ENCODE data around the gene ATIC.

The ATIC gene

DNA sequence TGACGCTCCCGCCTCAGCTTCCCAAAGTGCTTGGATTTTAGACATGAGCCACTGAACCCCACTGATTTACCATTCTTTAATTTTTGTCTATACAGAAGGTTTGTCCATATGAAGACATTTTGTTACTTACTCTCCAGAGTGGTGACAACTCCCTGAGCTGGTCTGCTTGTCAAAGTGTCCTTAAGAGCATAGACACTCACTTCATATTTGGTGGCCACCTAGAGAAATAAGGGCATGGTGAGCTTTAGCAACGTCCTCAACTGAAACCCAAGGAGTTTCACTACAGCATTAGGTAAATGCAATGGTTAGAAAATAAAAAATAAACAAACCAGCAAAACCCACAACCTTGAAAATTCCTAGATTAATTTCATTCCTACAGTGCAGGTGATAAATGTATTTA lies 66.2 kb downstream of the ATIC start:
- DNase-seq: no peak

DNA sequence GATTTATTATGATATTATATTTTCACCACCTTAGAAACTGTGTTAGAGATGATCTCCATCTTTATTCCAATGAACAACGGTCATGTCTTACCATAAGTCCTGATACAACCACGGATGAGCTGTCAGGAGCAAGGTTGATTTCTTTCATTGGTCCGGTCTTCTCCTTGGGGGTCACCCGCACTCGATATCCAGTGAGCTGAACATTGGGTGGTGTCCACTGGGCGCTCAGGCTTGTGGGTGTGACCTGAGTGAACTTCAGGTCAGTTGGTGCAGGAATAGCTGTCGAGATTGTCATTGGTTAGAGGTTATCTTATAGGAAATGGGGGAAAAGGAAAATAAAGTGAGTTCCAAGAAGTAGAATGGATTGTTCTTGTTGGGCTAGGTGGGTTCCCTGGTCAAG lies 67.2 kb downstream of the ATIC start:
- DNase-seq: no peak

DNA sequence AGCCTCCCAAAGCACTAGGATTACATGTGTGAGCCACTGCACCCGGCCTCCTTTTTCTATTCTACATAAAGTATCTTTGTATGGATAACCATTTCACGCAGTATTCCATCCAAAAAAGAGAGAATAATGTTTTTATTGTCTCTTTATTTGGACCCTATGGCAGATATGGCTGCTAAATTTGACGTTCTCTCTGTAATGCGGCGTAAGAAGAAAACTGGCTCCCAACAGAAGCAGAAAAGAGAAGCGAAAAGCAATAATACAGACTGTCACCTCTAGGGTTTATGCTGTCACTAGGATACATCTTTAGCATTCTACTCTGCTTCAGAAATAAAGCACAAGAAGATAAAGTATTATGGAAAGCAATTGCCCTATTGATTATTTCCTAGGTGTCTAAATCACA lies 68.1 kb downstream of the ATIC start:
- DNase-seq: no peak

DNA sequence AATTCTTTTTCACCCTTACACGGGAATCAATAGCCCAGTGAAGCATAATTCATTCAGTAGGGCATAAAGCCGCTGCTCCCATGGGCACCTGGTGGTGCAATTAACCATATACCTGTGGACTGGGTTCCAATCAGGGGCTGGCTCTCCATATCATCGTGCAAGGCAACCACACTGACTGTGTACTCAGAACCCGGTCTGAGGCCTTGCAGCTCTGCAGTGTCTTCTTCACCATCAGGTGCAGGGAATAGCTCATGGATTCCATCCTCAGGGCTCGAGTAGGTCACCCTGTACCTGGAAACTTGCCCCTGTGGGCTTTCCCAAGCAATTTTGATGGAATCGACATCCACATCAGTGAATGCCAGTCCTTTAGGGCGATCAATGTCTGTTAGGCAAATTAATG lies 68.8 kb downstream of the ATIC start:
- DNase-seq: no peak

DNA sequence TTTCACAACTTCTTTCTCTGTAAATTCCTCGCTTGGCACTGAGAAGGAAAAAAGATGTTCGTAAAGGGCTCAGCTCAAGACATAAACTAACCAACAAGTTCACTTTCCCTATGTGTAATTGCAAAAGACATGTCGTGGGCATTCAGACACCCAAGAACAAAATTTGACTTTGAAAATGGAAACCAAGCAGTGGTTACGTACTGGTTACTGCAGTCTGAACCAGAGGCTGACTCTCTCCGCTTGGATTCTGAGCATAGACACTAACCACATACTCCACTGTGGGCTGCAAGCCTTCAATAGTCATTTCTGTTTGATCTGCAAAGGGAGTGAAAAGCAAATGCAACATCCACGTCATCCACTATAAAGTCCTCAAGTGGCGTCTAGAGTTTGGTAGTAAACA lies 70.2 kb downstream of the ATIC start:
- DNase-seq: no peak

DNA sequence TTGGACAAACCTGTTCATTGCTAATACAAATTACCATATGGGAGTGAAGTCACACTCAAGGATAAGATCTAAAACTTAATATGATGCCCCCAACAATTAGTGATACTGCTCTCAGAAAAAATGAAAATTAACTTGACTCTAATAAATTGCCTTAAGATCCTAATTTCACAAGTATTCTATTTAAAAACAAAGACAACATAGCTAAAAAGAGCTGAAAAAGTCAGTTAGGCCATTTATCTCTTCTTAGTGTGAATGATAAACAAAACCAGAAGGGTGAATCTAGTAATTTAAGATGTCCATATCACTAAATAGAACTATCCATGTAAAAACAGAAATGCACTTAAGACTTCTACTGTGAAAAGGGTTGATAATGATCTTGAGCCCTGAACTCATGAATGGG lies 70.6 kb downstream of the ATIC start:
- no peak for DNase-seq

DNA sequence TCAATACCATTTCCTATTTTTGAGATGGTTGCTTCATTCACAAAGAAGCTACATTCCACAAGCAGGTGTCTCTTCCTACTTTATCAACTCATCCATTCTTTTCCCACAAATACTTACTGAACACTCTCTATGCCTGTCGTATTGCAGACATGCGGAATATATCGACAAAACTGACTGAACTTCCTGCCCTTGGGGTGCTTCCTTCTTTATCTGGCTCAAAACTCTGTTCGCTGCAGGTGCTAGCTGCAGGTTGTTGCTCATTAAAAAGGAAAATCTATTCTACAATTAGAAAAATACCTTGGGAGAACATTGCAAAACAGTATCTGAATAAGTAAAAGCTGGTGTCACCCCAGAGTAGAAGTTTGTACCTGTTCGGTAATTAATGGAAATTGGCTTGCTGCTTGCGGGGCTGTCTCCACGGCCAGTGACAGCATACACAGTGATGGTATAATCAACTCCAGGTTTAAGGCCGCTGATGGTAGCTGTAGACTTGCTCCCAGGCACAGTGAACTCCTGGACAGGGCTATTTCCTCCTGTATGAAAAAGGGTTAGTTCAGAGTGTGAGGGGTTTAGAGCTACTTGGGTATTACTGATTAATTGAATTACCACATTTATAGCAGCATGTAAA lies 71.9 kb downstream of the ATIC start:
- no peak for DNase-seq

DNA sequence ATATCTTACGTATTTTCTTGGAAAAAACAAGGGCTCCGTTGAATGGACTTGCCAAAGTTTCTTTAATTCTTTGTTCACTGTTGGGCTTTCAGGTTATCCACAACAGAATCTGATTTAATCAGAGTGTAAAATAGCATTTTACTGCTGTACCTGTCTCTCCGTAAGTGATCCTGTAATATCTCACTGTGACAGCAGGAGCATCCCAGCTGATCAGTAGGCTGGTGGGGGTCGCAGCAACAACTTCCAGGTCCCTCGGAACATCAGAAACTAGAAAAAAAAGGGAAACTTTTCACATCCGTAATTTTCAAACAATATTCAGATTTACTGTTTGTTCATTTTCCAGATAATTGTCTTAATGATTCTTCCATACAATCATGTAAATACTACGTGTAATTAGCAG lies 72.9 kb downstream of the ATIC start:
- no peak for DNase-seq

DNA sequence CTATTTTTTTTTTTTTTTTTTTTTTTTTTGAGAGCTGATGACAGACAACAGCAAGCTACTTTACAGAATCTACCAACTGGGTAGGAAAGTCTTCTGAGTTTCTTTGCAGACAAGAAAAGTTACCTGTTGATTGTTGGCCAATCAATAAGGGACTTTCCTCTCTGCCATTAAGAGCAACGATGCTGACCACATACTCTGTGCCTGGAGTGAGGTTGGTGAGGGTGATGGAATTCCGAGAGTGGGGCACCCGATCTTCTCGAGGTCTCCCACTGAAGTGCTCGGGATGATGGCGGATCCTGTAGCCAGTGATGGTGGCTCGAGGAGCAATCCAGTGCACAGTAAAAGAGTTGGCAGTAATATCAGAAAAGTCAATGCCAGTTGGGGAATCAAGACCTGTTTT lies 74.7 kb downstream of the ATIC start:
- DNase-seq: no peak

DNA sequence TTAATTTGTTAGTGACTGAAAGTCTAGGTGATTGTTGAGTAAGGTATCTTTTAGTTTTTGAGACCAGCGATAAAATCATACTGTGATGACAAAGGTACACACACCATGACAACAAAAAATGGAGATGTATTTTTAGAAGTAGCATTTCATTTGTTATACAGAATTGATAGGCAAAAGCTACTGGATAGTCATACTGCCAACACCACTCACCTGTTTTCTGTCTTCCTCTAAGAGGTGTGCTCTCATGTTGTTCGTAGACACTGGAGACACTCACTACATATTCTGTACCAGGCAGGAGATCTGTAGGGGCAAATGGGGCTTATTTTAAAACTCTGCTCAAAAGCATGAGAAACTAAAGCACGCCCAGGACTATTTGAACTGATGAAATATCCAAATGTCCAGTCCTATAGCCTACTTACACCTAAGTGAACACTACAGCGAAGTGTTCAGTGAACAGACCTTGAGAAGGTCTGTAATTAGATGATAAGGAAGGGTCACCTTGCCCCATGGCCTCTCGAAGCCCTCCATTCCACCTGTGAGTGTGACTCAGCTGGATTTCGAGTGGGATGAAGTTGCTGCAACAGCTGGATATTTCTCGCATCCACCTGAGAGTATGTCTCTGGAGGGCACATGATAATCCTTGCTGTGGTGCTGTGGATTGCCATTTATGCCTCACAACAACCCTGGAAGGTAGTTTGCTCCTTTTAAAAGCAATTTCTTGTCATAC lies 76.3 kb downstream of the ATIC start:
- DNase-seq: no peak

DNA sequence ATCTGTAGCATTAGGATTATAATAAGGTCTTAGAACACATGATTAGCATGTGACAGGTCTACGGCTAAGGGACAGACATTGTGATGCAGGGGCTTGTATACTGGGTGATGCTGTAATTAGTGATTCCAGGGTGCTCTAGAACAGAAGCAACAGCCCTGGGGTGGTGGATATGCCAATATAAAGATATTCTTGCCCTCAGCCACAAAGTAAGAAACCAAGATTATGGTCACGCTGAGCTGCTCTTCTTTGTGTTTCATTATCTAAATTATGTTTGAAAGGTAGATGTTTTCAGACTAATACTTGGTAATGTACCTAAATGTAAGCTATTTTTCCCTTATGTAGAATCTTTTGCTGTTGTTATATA lies 78.7 kb downstream of the ATIC start:
- DNase-seq: no peak

DNA sequence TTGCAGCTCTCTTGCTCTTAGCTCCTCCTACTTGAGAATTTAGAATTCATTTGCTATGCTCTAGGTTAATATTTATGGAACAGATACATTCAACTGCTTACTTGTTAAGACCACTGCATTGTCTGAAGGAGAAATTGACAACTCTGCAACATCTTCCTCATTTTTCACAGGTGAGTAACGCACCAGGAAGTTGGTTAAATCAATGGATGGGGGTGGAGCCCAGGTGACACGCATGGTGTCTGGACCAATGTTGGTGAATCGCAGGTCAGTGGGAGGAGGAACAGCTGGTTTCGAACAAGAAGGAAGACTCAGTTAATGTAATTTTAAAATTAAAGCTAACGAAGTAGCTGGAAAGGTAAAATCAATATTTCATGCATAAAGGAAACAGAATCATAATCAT lies 79.7 kb downstream of the ATIC start:
- no peak for DNase-seq

DNA sequence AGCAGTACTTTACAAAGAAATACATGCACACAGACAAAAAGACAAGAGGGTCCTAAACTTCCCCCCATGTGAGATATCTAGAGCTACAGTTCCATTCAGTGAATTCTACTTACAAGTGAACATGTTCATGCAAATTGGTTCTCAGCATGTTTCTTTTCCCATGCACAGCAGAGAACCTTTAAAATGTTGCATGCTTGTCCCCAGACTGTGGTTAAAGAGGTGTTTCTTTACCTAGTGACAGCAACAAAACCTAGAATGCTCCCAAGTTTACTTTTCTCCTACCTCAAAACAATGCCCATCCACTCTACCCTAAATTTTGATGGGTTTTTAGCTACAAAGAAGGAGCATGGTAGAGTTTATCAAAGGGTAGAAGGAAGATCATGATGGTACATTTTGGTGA lies 80.3 kb downstream of the ATIC start:
- no peak for DNase-seq

DNA sequence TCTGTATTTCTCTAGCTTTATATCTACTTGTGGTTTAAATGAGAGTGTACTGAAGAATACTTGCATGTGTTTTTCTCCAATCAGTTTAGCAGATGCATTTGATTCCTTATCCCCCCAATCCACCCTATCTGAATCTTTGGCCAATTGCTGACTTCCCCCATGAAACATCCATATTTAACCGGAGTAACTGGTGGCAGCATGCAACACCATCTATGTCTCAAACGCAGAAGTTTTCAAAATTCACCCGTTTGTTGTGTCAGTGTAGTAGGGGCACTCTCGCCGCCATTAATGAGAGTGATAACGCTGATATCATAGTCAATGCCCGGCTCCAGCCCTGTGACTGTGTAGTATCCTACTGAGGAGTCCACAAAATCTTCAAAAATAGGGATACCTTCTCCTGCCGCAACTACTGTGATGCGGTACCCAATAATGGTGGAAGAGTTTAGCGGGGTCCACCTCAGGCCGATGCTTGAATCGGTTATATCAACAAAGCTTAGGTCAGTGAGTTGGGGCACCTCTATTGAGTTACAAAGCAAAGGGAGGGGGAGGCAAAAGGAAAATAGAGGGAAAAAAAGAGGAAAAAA lies 80.9 kb downstream of the ATIC start:
- DNase-seq: no peak

DNA sequence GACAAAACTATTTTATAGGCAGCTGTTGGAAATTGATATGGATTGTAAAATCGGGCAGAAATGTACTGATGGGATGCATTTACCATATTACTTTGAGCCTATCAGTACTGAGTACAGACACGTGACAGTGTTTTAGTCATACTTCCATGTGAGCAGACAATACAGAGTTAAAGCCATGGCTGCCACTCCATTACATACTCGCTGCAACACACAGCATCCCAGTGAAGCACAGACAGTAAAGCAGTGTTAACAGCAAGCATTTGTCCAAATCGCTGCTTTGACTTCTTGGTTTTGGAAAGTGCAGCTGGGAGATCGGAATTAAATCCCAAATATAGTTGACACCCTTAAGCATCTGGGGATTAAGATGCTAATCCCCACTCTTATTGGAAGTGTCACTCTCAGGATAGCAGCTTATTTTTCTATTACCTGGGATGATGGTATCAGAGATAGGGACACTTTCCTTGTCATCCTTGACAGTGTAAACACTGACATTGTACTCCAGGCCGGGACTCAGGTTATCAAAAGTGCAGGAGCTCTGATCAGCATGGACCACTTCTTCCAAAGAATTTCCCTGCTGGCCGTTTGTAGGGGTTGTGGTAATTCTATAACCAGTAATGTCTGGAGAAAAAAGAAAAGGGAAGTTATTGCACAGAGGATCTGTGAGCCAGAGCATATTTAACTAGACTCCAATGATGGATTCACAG lies 82.4 kb downstream of the ATIC start:
- no peak for DNase-seq

DNA sequence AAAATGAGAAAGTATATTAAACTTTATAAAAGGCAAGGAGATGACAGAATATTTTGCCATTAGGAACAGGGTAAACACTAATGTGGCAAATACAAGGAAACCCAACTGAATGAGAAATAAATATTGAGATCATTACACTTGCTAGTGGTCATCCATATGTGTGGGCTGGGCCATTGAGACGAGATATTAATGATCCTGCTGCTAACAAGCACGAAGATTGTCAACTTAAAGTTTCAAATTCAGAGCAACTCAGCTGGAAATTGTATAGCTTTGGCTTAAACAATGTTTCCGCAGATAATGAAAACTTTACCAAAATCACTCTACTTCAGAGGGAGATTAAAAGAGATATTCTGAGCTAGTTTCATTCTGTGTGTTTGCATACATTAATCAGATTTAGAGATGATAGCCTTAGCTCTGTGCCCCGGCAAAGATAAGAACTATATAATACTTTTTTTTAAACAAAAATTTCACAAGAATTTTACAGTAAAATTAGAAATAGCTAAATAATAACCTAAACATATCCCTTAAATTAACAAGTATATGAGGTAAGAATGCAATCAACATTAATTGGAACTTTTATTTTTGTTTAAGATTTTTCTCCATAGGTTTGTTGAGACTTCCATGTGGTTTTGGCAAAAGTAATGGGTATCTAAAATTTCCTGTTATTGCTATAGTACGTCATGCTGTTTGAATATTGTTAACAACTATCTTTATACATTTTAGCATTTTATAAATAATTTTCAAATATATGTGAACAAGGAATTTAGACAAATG lies 84.0 kb downstream of the ATIC start:
- DNase-seq: no peak

DNA sequence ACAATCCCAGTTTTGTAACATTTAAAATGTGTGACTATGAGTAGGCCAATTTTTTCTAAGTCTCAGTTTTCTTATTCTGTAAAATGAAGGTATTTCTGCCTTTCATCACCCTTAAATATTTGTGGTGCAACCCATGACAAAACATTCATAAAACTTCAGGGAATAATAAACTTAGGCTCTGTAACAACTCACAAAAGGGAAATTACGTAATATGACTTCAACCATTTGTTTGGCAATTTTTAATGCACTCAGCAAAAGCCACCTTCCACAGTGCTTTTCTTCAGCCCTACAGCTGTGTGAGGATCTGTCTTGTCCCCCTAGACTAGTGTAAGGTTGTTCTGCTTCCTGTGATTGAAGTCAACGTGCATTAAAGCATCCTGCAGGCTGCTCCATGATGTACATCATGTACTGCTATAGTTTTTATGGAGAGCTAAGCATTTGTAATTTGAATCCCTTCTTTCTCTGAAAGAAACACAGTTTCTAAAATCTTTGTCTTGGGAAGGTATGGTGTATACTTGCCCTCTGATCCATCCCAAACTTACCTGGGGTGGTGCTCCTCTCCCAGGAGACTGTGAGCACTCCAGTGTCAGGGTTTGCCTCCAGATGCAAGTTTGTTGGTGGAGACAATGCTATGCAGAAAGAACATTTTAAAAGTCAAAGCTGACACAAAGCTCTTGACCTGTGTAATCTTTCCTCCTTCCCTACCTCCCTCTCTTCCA lies 84.9 kb downstream of the ATIC start:
- DNase-seq: no peak

DNA sequence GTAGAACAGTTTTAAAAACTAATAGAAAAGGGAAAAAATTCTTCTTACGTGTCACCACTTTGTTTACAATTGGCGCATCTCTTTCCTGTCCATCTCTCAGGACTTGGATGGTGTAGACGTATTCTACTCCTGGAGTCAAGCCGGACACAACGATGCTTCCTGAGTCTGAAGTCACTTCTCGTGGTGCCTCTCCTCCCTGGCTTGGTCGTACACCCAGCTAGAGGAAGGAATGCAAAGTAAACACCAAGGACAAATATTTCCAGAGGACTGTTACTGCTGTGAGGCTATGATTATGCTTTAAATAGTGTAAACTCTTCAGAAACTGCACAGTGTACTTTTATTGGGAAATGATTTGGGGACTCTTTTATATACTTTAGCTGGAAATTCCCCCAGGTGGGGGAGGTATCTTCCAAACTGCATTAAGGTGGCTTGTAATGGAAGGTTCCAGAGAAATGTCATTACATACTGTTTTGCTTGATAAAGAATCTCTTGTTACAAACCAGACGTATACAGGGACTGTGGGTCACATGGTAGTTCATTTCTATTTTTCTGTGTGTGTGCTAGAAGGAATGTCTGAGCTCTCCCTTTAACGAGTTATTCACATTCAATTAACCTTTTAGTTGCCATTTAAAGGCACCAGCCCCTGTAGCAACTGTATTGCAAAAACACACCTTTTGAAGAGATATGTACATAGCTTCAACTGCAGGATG lies 85.9 kb downstream of the ATIC start:
- DNase-seq: no peak

DNA sequence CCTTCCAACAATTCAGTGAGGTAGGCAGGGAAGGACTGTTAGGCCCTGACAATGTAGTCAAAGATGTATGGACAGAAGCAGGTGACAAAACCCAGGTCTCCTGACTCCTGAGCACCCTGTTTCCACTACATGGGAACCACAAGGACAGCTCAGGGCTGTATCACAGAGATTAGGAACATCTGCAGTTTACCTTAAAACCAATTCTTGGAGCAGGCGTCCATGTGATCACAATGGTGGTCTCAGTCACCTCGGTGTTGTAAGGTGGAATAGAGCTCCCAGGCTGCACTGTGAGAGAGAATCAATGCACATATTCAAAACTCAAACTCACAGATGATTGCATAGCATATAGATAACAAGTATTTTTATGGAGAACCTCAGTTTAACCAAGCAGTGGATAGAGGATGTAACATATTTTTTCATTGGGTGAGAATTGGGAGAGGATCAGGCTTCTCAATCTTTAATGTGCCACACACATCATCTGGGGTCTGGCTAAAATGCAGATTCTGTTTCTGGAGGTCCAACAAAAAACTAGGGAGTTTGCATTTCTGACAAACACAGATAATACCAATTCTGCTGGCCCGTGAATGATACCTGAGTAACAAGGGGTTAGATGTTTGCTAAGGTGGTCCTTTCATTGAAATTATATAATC lies 87.3 kb downstream of the ATIC start:
- no peak for DNase-seq

Data from NCI-H2107 (cell line).